HG03521 (cell line): ENCODE results near the gene SEMA4A.
"Not testable (repeated sequence)": the region's sequence is repeated elsewhere in the genome, so short reads cannot be mapped to it uniquely, and the experiment has no call there.

Source experiments
- ATAC-seq: cut with Tn5 transposase; IDR thresholded peaks from one replicate; pipeline ENCODE4 v1.9.1; 2021; ENCODE audit warnings: mild to moderate bottlenecking, moderate library complexity; ENCODE audit not compliant: unreplicated experiment

Gene SEMA4A

GRCh38 chr1:156155756-156156510 is 2.5 kb downstream of the SEMA4A start:
- no peak for ATAC-seq

DNA sequence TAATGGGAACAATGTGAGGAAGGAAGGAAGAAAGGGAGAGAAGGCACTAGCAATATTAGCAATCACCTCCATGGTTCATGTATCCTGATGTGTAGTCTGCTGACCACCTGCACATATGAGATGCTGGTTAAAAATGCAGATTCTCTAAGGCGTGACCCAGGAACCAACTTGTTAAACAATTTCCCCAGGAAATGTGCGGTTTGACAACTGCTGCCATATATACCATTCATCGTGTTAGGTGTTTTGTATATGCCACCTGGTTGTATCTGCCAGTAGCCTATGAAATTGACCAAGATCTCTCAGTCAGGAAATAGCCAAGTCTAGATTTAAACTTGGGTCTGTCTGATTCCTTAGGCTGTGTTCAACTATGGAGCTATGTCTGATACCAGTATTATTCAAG is 4.1 kb downstream of the SEMA4A start:
- ATAC-seq: no peak

GRCh38 chr1:156157966-156158365 is 4.6 kb downstream of the SEMA4A start:
- ATAC-seq: no peak

DNA sequence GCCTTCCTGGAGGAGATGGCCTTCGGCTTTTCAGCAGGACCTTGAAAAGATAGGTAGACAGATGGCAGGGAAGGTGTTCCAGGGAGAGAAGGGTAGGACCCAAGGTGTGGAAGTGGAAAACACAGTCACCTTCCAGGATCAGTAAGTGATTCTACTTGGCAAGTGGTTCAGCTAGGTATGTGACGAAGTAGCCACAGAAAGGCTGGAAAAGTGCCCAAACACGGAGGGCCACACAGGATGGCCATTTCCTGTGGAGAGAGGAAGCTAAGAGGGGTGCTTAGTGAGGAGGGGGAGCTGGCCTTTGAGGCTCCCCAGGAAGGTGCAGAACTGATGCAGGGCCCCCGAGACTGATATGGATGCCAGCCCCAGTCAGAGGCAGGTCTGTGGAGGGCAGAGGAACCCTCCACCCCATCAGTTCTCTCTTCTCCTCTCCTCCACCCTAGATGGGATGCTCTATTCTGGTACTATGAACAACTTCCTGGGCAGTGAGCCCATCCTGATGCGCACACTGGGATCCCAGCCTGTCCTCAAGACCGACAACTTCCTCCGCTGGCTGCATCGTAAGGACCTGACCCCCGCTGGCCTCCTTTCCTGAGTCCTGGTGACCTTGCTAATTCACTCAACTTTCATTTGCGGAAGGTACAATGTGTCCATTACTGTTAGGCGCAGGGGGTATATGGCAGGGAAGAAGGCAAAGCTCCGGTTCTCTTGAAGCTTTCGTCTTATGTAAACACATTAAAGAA is 6.8 kb downstream of the SEMA4A start:
- no peak for ATAC-seq

DNA sequence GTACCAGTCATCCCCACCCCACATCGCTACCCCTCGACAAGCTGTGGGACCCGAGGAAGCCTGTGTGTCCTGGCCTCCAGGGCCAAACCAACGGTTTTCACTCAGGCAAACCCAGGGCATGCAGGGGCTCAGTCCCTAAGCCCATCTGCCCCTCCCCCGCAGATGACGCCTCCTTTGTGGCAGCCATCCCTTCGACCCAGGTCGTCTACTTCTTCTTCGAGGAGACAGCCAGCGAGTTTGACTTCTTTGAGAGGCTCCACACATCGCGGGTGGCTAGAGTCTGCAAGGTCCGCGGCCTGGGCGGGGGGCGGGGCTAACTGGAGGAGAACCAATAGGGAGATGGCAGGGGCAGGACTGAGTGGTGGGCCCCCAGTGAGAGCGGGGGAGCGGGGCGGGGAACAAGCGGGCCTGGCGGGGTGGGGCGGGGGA is 7.4 kb downstream of the SEMA4A start:
- ATAC-seq: no peak

DNA sequence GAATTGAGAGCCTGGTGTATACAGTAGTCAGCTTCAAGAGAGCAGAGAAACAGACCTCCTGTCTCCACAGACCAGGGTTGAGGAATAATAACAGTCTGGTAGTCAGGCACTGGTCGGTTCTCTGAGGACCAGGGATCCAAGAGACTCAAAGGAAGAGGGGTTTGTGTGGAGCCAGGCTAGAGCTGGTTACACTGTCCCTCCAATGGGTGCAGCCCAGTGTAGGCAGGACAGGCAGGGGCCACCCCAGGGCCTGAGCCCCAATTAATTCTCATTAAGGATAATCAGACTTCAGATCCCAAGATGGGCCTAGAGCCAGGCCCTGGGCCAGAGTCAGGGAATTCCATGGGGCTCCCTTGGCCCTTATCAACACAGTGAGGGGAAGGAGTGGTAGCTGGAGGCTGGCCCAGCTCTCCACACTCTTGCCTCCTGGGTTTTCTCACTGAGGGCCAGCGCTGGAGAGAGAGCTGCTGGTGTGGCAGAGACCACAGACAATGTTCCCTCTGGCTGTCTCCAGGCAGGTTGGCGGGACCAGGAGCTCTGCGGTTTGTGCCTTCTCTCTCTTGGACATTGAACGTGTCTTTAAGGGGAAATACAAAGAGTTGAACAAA is 9.1 kb downstream of the SEMA4A start:
- no peak for ATAC-seq

- no peak for ATAC-seq
Measured at GRCh38 chr1:156163712-156164111, 10.3 kb downstream of the SEMA4A start.

DNA sequence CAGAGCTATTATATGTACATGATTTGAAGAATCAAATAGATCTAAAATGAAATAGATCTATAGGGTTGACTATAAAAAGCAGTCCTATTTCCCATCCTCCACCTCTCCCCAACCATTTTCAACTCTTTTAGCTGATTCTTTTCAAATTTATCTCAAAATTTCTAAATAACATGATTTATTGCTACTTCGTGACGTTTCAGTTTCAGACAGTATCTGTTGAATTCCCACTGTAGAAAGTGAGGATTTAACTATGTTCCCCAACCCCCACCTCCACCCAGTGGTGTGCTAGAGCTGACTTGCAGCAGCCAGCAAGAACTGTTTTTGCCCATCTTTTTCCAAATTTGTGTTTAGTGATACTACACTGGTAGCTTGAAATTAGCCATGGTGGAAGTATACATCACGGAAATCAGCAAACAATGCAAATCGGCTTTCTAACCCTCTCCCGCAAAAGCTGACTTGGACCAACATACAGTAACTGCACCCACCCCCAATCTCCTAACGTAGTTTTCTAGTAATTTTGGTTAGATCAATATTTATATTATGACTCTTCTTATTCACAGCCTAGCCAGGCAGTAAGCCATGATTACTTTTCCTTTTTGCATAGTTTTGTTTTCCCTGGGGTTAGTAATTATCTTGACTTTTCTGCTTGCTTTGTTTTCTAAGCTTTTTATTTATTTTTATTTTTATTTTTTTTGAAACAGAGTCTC is 10.9 kb downstream of the SEMA4A start:
- ATAC-seq: no peak

GRCh38 chr1:156165083-156165482 is 11.7 kb downstream of the SEMA4A start:
- no peak for ATAC-seq

GRCh38 chr1:156167536-156167935 is 14.2 kb downstream of the SEMA4A start:
- no peak for ATAC-seq

- ATAC-seq: no peak
Measured at GRCh38 chr1:156172696-156173470, 19.5 kb downstream of the SEMA4A start.

GRCh38 chr1:156176610-156177210 is 23.3 kb downstream of the SEMA4A start:
- no peak for ATAC-seq

DNA sequence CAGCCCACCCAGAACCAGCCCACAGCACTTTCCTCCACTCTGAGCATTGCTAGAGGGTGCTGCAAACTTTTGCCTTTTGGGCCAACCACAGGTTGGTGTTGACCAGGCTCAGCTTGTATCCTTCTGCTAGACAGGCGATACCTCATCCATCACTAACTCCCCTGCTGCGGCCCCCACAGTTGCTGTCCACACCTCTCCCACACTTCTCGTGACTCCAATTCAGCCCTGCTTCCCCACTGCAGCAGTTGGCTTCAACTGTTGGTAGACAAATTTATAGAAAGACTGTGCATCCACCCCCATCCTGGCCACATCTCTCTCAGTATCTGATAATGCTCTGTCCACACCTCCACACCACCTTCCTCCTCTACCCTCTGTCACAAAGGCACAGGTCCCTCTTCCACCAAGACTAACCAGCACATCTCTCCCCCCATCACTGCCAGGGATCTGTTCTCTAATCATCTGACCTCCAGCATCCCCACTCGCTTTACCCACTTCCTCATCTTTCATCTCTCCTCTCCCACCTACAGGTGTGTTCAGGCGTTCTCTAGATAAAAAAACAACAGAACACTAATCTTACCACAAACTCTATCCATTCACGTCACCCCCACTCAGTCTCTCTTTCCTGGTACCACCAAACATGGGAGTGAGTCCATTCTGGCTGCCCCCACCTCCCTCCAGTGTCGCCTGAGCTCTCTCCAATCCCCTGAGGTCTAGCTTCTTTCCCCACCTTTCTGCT is 24.7 kb downstream of the SEMA4A start:
- ATAC-seq: no peak

DNA sequence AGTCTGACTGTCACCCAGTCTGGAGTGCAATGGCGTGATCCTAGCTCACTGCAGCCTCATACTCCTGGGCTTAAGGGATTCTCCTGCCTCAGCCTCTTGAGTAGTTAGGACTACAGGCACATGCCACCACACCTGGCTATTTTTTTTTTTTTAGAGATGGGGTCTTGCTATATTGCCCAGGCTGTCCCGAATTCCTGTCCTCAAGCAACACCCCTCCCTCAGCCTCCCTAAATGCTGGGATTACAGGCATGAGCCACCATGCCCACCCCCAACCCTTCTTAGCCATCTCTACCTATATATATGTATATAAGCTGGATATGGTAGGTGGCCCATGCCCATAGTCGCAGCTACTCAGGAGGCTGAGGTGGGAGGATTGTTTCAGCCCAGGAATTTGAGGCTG is 27.1 kb downstream of the SEMA4A start:
- no peak for ATAC-seq

- not testable (repeated sequence) for ATAC-seq
Measured at GRCh38 chr1:156181391-156181924, 28.1 kb downstream of the SEMA4A start.

- ATAC-seq: not testable (repeated sequence)
Measured at GRCh38 chr1:156182010-156182779, 28.8 kb downstream of the SEMA4A start.

- ATAC-seq: not testable (repeated sequence)
Measured at GRCh38 chr1:156186347-156187177, 33.2 kb downstream of the SEMA4A start.
